HepG2 (cell line): Measurements from ENCODE around the gene CD58. TPM values are rescaled to one million over a fixed set of nuclear protein-coding genes. Genes with fewer than 3 reads are reported as not detected.

Source experiments
- AKAP8 ChIP-seq: sonication (generic); formaldehyde crosslinking; IDR thresholded peaks from 2 replicates; pipeline ENCODE4 v1.5.1; 2020; ENCODE audit warnings: mild to moderate bottlenecking, missing genetic modification reagents
- BRD4 ChIP-seq: sonication (generic); formaldehyde crosslinking; IDR thresholded peaks from 2 replicates; pipeline ENCODE4 v1.4.0; 2020; ENCODE audit warnings: missing genetic modification reagents
- CBX2 ChIP-seq, 2 experiments: fragments of 200-600 bp in 1 of 2; sonication (generic); formaldehyde crosslinking in 1 of 2; IDR thresholded peaks; 2 replicates each; pipeline versions ENCODE4 v1.7.0 to v1.8.1; 2018 to 2022; ENCODE audit warnings: low read depth in 2 of 2, low read length in 1 of 2, mild to moderate bottlenecking in 1 of 2, missing genetic modification reagents in 1 of 2
- CTCF ChIP-seq: sonication (generic); formaldehyde crosslinking; IDR thresholded peaks from 2 replicates; pipeline ENCODE4 v1.5.0; 2020; ENCODE audit warnings: mild to moderate bottlenecking, missing genetic modification reagents, moderate library complexity
- ESRRA ChIP-seq: sonication (generic); formaldehyde crosslinking; IDR thresholded peaks from 2 replicates; pipeline ENCODE4 v1.5.1; 2020; ENCODE audit warnings: mild to moderate bottlenecking, low read depth, missing genetic modification reagents
- GRHL1 ChIP-seq: sonication (generic); formaldehyde crosslinking; conservative IDR thresholded peaks from 2 replicates; pipeline ENCODE4 v1.8.0; 2022; ENCODE audit warnings: missing genetic modification reagents
- HMG20B ChIP-seq: conservative IDR thresholded peaks from 2 replicates; pipeline ENCODE4 v1.6.1; 2016; ENCODE audit warnings: missing genetic modification reagents, missing compliant biosample characterization
- HMGXB3 ChIP-seq: sonication (generic); formaldehyde crosslinking; IDR thresholded peaks from 2 replicates; pipeline ENCODE4 v1.4.0; 2020; ENCODE audit warnings: missing genetic modification reagents, borderline replicate concordance
- IKZF1 ChIP-seq: fragments of 450-650 bp; IDR thresholded peaks from 2 replicates; pipeline ENCODE4 v1.7.1; 2016
- JUN ChIP-seq: sonication (generic); formaldehyde crosslinking; IDR thresholded peaks from 2 replicates; pipeline ENCODE4 v1.4.0; 2020; ENCODE audit warnings: mild to moderate bottlenecking, missing genetic modification reagents
- KAT2B ChIP-seq: fragments of 150-350 bp; IDR thresholded peaks from 2 replicates; pipeline ENCODE4 v1.6.1; 2014; ENCODE audit warnings: low read depth, low read length, borderline replicate concordance
- LCORL ChIP-seq, 2 experiments: fragments of 450-650 bp in 1 of 2; sonication (generic) in 1 of 2; formaldehyde crosslinking in 1 of 2; IDR thresholded peaks; 2 replicates each; pipeline versions ENCODE4 v1.5.0 to v1.6.1; 2017 to 2020; ENCODE audit warnings: antibody characterized with exemption in 1 of 2, missing genetic modification reagents in 1 of 2
- PCBP2 ChIP-seq: fragments of 200-400 bp; formaldehyde crosslinking; optimal IDR thresholded peaks from 2 replicates; pipeline ENCODE3; 2018; ENCODE audit warnings: low read length, low read depth; ENCODE audit not compliant: poor library complexity, severe bottlenecking
- SRY ChIP-seq: sonication (generic); formaldehyde crosslinking; IDR thresholded peaks from 2 replicates; pipeline ENCODE4 v1.8.0; 2022; ENCODE audit warnings: mild to moderate bottlenecking, missing genetic modification reagents
- ZFY ChIP-seq: sonication (generic); formaldehyde crosslinking; IDR thresholded peaks from 2 replicates; pipeline ENCODE4 v1.4.0; 2020; ENCODE audit warnings: missing genetic modification reagents
- ZGPAT ChIP-seq: IDR thresholded peaks from 2 replicates; pipeline ENCODE4 v1.6.1; 2016; ENCODE audit warnings: mild to moderate bottlenecking
- ZNF432 ChIP-seq: sonication (generic); formaldehyde crosslinking; IDR thresholded peaks from 2 replicates; pipeline ENCODE4 v1.5.0; 2020; ENCODE audit warnings: missing genetic modification reagents, mild to moderate bottlenecking, borderline replicate concordance
- ZNF879 ChIP-seq: sonication (generic); formaldehyde crosslinking; IDR thresholded peaks from 2 replicates; pipeline ENCODE4 v1.8.1; 2023; ENCODE audit warnings: missing genetic modification reagents
- ZSCAN29 ChIP-seq: sonication (generic); formaldehyde crosslinking; conservative IDR thresholded peaks from 2 replicates; pipeline ENCODE4 v1.4.0; 2020; ENCODE audit warnings: mild to moderate bottlenecking, missing genetic modification reagents
- polyA plus RNA-seq, 8 experiments: library from polyadenylated mRNA; depleted of rRNA in 3 of 8; stranded (reverse) in 7 of 8; unstranded in 1 of 8; fragments of >200 nt; fragmentation: Illumina TruSeq in 4 of 8; extraction: Trizol in 4 of 8; gene quantifications; 2 replicates each; pipeline versions ENCODE4 v1.2.1 to v1.2.3, GENCODE V29; 2011 to 2016; ENCODE audit warnings: low read depth in 4 of 8, missing spikeins in 1 of 8, mixed read lengths in 1 of 8; ENCODE audit not compliant: insufficient read depth in 1 of 8
- total RNA-seq, 5 experiments: library from RNA; depleted of rRNA; stranded (reverse); fragments of >200 nt; fragmentation: Illumina TruSeq; extraction: Trizol; gene quantifications; 2 replicates each; pipeline ENCODE4 v1.2.3, GENCODE V29; 2016; ENCODE audit warnings: low read depth in 1 of 5

CD58 gene
- total and polyA plus RNA-seq, 2 of the 13 experiments (the other 11 are each of a cell fraction or from before 2014, with no cell fraction given) = 9.4 to 13.5 TPM

GRCh38 chr1:116570358-116571214 lies at the start of gene CD58 (continued):
- TF ChIP-seq CTCF (CRISPR knock-in tag) (peak; percentile 75), CBX2 (IDR thresholded peaks at IDR 0.05; ENCODE audit: low read depth, low read length) (no peak), CBX2 (CRISPR knock-in tag; IDR thresholded peaks at IDR 0.05; ENCODE audit: low read depth) (0 out of 2 replicates have a peak, but pooled peaks have one; percentile 20), KAT2B (no peak), JUN (CRISPR knock-in tag) (0 out of 2 replicates have a peak, but pooled peaks have one; percentile 7), ZNF432 (CRISPR knock-in tag) (no peak), ZNF879 (CRISPR knock-in tag) (no peak), ZGPAT (peak; percentile 73; the same call in 1 of the 2 replicates), BRD4 (CRISPR knock-in tag) (peak; percentile 81; the same call in 1 of the 2 replicates), GRHL1 (CRISPR knock-in tag) (no peak), HMGXB3 (CRISPR knock-in tag) (0 out of 2 replicates have a peak, but pooled peaks have one; percentile 22), PCBP2 (no peak), HMG20B (CRISPR knock-in tag) (peak; percentile 44), ZSCAN29 (no peak), ZFY (CRISPR knock-in tag) (peak; percentile 67; the same call in 1 of the 2 replicates), SRY (CRISPR knock-in tag) (no peak), IKZF1 (no peak), ESRRA (CRISPR knock-in tag) (0 out of 2 replicates have a peak, but pooled peaks have one; percentile 14), LCORL (IDR thresholded peaks at IDR 0.05) (no peak), LCORL (CRISPR knock-in tag; IDR thresholded peaks at IDR 0.05) (peak; percentile 11; the same call in 1 of the 2 replicates), AKAP8 (CRISPR knock-in tag) (peak; percentile 18; the same call in 1 of the 2 replicates)
